ENCODE measurements around the gene CMTM4.

The CMTM4 gene

DNA sequence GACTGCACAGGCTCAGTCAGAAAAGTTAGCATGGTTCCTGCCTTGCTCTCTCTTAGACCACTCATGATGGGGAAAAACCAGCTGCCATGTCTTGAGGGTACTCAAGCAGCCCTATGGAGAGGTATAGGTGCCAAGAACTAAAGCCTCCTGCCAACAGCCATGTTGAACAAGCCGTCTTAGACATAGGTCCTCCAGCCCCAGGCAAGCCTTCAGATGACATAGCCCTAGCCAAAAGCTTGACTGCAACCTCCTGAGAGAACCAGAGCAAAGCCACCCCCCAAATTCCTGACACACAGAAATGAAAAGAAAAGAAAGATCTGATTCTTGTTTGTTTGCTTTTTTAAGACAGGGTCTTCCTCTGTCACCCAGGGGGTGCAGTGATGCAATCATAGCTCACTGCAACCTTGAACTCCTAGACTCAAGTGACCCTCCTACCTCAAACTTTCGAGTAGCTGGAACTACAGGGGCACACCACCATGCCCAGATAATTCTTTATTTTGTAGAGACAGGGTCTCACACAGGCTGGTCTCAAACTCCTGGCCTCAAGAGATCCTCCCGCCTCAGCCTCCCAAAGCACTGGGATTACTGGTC lies 55.7 kb downstream of the CMTM4 start:
- ATAC-seq (ENCODE audit: low read depth) (no peak), DNase-seq (ENCODE audit: low spot score) (no peak)
- TF ChIP-seq, protein P1, sequence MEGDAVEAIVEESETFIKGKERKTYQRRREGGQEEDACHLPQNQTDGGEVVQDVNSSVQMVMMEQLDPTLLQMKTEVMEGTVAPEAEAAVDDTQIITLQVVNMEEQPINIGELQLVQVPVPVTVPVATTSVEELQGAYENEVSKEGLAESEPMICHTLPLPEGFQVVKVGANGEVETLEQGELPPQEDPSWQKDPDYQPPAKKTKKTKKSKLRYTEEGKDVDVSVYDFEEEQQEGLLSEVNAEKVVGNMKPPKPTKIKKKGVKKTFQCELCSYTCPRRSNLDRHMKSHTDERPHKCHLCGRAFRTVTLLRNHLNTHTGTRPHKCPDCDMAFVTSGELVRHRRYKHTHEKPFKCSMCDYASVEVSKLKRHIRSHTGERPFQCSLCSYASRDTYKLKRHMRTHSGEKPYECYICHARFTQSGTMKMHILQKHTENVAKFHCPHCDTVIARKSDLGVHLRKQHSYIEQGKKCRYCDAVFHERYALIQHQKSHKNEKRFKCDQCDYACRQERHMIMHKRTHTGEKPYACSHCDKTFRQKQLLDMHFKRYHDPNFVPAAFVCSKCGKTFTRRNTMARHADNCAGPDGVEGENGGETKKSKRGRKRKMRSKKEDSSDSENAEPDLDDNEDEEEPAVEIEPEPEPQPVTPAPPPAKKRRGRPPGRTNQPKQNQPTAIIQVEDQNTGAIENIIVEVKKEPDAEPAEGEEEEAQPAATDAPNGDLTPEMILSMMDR (IDR thresholded peaks at IDR 0.05; ENCODE audit: poor library complexity, severe bottlenecking) = no peak

DNA sequence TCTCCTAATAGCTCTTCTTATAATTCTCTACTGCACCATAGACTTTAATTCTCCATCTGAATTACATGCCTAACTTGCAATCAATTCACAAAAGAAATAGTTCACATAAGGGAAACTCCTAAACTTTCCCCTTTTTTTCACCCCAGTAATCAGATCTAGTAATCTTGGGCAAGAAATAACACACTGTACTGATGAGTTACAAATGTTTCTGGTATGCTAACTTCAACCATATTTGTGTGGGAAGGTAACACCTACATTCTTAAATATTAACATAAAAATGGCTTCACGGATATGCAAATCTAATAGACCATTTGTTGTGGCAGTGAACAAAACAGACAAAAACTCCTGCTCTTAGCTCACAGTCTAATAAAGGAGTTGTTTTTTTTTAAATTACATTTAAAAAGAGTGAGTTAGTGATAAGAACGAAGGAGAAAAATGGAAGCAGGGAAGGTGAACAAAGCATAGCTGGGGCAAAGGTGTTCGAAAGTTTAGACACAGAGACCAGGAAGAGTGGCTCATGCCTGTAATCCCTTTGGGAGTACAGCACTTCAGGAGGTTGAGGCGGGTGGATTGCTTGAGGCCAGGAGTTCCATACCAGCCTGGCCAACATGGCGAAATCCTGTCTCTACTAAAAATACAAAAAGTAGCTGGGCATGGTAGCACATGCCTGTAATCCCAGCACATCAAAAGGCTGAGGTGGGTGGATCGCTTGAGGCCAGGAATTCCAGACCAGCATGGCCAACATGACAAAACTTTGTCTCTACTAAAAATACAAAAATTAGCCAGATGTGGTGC lies 57.3 kb downstream of the CMTM4 start:
- no peaks in the 10 kb centered on the region for H3K27me3 ChIP-seq (ENCODE audit: insufficient read depth, poor library complexity, severe bottlenecking)
- DNase-seq (ENCODE audit: low spot score) (no peak), ATAC-seq (ENCODE audit: low read depth) (peak; percentile 78)

More for the DNA sequence above, 55.7 kb downstream of the CMTM4 start:
- peaks cover 9% of the 10 kb centered on the region; the same call in 1 of the 2 replicates for H3K36me3 ChIP-seq (ENCODE audit: low read depth)
- H3K4me3 ChIP-seq (ENCODE audit: severe bottlenecking) = no peak overlapping the region
- no peak overlapping the region for H3K27ac ChIP-seq (ENCODE audit: poor library complexity, severe bottlenecking)
- H3K27me3 ChIP-seq (ENCODE audit: insufficient read depth, poor library complexity, severe bottlenecking) = no peaks in the 10 kb centered on the region
- H3K9me3 ChIP-seq (ENCODE audit: severe bottlenecking) = peaks cover 3% of the 10 kb centered on the region
- H3K4me1 ChIP-seq (ENCODE audit: insufficient read depth, poor library complexity, severe bottlenecking) = peaks cover 10% of the 10 kb centered on the region

GRCh38 chr16:66637806-66638205 lies 58.7 kb downstream of the CMTM4 start:
- Histone ChIP-seq H3K36me3 (ENCODE audit: low read depth) (peaks cover 19% of the 10 kb centered on the region), H3K27ac (ENCODE audit: poor library complexity, severe bottlenecking) (no peak overlapping the region), H3K4me3 (ENCODE audit: severe bottlenecking) (no peak overlapping the region), H3K27me3 (ENCODE audit: insufficient read depth, poor library complexity, severe bottlenecking) (no peaks in the 10 kb centered on the region), H3K9me3 (ENCODE audit: severe bottlenecking) (peaks cover 3% of the 10 kb centered on the region), H3K4me1 (ENCODE audit: insufficient read depth, poor library complexity, severe bottlenecking) (peaks cover 10% of the 10 kb centered on the region)
- ATAC-seq (ENCODE audit: low read depth) (no peak), DNase-seq (ENCODE audit: low spot score) (no peak)
- TF ChIP-seq, protein P1 (IDR thresholded peaks at IDR 0.05; ENCODE audit: poor library complexity, severe bottlenecking) = no peak

More for the DNA sequence above, 57.3 kb downstream of the CMTM4 start:
- Histone ChIP-seq H3K27ac (ENCODE audit: poor library complexity, severe bottlenecking) (peak overlapping the region; percentile 34), H3K36me3 (ENCODE audit: low read depth) (peaks cover 16% of the 10 kb centered on the region), H3K4me3 (ENCODE audit: severe bottlenecking) (no peak overlapping the region), H3K9me3 (ENCODE audit: severe bottlenecking) (peaks cover 3% of the 10 kb centered on the region), H3K4me1 (ENCODE audit: insufficient read depth, poor library complexity, severe bottlenecking) (peaks cover 10% of the 10 kb centered on the region)
- TF ChIP-seq, protein P1 (IDR thresholded peaks at IDR 0.05; ENCODE audit: poor library complexity, severe bottlenecking) = no peak

DNA sequence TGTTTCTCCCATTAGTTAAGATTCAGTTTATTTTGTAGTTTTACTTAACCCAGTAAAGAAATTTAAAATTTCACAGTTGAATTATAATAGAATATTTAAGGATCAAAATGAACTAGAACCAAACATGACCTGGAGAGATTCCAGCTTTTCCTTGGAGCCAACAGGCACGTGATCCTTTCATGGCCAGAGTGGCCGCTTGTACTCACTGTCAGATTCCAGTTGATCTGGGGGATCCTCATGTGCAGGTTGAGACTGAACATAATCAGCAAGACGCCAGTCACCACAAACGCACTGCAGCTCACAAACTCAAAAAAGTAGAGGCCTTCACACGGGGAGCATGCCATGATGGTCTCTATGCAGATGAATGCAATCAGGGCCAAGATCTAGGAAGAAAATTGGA lies 60.3 kb downstream of the CMTM4 start:
- TF ChIP-seq, protein P1 (IDR thresholded peaks at IDR 0.05; ENCODE audit: poor library complexity, severe bottlenecking) = no peak
- DNase-seq (ENCODE audit: low spot score) (no peak), ATAC-seq (ENCODE audit: low read depth) (no peak)

GRCh38 chr16:66635406-66635805 lies 61.1 kb downstream of the CMTM4 start:
- TF ChIP-seq, protein P1 (IDR thresholded peaks at IDR 0.05; ENCODE audit: poor library complexity, severe bottlenecking) = no peak
- ATAC-seq (ENCODE audit: low read depth) = no peak
- peaks cover 3% of the 10 kb centered on the region for H3K9me3 ChIP-seq (ENCODE audit: severe bottlenecking)
- peaks cover 10% of the 10 kb centered on the region for H3K4me1 ChIP-seq (ENCODE audit: insufficient read depth, poor library complexity, severe bottlenecking)
- no peak for DNase-seq (ENCODE audit: low spot score)
- H3K4me3 ChIP-seq (ENCODE audit: severe bottlenecking) = no peak overlapping the region
- no peaks in the 10 kb centered on the region for H3K27me3 ChIP-seq (ENCODE audit: insufficient read depth, poor library complexity, severe bottlenecking)
- no peak overlapping the region for H3K27ac ChIP-seq (ENCODE audit: poor library complexity, severe bottlenecking)
- peaks cover 19% of the 10 kb centered on the region for H3K36me3 ChIP-seq (ENCODE audit: low read depth)

More for the DNA sequence above, 60.3 kb downstream of the CMTM4 start:
- Histone ChIP-seq H3K9me3 (ENCODE audit: severe bottlenecking) (peaks cover 3% of the 10 kb centered on the region), H3K4me3 (ENCODE audit: severe bottlenecking) (no peak overlapping the region), H3K27me3 (ENCODE audit: insufficient read depth, poor library complexity, severe bottlenecking) (no peaks in the 10 kb centered on the region), H3K27ac (ENCODE audit: poor library complexity, severe bottlenecking) (no peak overlapping the region), H3K4me1 (ENCODE audit: insufficient read depth, poor library complexity, severe bottlenecking) (peaks cover 10% of the 10 kb centered on the region), H3K36me3 (ENCODE audit: low read depth) (peaks cover 19% of the 10 kb centered on the region)

Data from RWPE2 (cell line).